ENCODE results near the gene SDR42E2.

DNA sequence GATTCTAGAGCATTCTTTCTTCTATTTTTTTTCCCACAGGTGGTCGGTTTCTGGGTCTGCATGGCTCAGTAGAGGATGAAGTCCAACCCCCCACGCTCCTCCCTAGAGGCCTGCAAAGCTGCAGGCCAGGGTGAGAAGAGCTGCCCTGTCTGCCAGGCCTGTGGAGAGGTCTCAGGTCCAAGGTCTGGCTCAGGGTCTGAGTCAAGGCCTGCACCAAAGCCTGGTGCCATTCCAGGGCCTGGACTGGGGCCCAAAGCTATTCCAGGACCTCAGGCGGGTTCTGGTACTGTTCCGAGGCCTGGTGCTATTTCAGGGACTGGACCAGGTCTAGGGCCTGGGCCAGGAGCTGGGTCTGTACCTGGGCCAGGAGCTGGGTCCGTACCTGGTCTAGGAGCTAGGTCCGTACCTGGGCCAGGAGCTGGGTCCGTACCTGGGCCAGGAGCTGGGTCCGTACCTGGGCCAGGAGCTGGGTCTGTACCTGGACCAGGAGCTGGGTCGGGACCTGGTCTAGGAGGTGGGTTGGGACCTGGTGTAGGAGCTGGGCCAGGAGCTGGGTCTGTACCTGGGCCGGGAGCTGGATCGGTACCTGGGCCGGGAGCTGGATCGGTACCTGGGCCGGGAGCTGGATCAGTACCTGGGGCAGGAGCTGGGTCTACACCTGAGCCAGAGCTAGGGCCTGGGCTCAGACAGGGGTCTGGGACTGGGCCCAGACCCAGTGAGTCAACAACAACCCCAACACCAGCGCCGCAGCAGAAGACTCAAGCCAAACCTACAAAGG lies 3.4 kb downstream of the SDR42E2 start:
- TF ChIP-seq POLR2A (IDR thresholded peaks at IDR 0.05) = no peak
- TF ChIP-seq CTCF (IDR thresholded peaks at IDR 0.05 in 4 of 5, conservative IDR thresholded peaks at IDR 0.05 in 1 of 5) = no peak
